Measurements from ENCODE around the gene MYD88.
"Not testable (repeated sequence)": the region's sequence is repeated elsewhere in the genome, so short reads cannot be mapped to it uniquely, and the experiment has no call there.

MYD88 gene

DNA sequence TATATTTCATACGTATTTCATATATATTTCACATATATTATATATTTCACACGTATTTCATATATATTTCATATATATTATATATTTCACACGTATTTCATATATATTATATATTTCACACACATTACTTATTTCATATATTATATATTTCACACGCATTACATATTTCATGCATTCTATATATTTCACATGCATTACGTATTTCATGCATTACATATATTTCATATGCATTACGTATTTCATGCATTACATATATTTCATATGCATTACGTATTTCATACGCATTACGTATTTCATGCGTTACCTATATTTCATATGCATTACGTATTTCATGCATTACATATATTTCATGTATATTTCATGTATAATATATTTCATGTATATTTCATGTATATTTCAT is 22.2 kb downstream of the MYD88 start:
- in situ Hi-C loops (cut with MboI; ENCODE audit: low sequenced_read_pairs), result not testable (repeated sequence)

DNA sequence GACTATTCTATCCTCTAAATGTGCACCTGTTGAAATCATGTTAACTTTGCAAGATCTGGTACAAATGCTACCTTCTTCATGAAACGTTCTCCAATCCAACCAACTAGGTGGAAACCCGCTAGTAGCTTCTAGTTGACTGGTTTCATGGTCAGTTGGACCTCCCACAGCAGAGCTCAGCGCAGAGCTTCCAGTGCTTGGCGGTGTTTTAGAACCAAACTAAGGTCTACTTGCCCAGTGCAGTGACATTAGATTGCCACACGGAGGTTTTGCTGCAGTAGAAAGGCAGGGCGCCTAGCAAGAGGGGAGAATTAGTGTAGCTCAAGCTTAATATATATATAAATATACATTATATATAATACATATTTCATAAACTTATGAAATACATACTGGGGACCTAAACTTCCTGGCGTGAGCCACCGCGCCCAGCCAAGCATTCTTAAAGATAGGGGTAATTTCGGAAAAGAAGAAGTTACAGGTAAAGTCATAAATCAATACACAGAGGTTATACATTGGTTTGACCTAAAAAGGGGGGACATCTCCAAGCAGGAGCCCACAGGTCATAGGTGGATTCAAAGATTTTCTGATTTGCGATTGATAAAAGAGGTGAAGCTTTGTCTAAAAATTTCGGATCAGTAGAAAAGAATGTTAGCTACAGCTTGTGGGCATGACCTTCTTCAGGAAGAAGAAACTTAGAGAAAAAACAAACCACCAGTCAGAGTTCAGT is 24.8 kb downstream of the MYD88 start:
- in situ Hi-C loops (cut with MboI; ENCODE audit: low sequenced_read_pairs), result no loop called here

DNA sequence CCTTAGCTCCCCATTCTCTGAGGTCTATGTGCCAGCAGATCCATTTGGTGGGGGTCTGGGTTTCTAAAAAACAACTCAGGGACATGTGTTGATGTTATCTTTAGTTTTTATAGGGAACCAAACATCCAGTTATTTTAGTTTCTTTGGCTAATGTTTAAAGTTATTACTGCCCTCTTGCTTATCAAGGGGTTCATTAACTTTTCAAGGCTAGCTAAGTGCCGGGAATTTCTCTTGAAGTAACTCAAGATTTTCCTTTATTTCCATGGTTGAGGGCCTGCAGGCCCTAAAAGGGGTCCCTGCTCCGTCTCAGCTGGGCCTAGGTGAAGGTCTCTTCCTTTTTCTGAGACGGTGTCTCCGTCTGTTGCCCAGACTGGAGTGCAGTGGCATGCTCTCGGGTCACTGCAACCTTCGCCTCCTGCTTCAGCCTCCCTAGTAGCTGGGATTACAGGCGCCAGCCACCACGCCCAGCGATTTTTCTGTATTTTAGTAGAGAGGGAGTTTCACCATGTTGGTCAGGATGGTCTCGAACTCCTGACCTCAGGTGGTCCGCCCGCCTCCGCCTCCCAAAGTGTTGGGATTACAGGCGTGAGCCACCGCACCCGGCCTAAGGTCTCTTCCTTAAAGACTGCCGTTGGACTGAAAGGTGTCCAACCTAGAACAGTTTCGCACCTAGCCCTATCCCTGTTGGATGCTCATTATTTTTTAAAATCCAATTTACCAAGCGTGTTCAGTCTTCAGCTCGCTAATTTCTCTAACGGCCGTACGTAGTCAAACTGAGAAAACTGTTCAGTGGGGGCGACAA is 25.6 kb downstream of the MYD88 start:
- in situ Hi-C loops (cut with MboI; ENCODE audit: low sequenced_read_pairs), result no loop called here

DNA sequence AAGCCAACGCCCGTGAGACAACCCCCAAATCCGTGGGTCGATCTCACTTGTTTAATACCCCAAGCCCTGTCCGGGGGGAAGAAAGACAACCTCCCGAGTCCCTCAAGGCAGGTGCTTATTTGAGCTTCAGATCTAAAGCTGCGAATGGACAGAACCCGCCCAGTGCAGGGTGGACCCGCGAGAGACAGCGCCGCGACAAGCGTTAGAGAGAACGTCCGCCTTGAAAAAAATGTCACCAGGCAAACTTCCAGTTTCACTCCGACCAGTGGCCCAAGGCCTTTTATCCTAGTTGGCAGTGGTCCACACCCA is 26.1 kb downstream of the MYD88 start:
- in situ Hi-C loops (cut with MboI; ENCODE audit: low sequenced_read_pairs), result no loop called here

DNA sequence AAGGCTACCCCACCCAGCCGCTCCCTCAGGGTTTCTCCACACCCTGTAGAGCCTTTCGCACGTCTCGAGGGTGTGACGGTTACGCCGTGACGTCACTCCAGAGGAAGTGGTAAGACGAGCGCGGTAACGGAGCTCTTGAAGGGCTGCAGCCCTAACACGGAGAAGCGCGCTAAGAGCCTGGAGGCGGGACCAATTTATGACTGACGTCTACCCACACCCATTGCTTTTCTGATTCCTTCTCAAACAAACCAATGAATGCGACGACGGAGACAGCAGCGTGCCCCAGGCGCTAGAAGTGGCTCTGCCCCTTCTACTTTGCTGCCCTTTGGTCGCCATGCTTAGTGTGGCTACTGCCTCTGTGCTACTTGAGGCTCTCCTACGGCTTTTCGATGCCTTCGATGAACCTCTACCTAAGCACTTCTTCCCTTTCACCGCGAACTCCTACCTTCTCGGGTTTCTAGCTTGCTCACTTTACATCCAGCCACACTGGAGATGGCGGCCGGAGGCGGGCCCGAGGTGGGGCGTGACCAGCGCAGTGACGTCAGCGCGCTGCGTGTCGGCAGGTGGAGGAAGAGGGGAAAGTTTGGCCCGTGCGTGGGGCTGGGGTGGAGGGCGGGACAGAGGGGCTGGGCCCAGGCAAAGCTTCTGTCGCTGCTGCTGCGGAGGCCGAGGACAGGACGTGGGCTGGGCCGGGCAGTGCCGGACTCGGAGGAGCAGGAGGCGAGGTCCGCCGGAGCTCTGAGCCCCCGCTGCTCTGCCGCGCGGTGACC is 26.7 kb downstream of the MYD88 start, which contains the start of gene OXSR1:
TSS of gene OXSR1 (plus strand) at position 586 of the 770 bp plus-strand sequence. CDS start 340 bp downstream, outside the sequence.
- in situ Hi-C loops (cut with MboI; ENCODE audit: low sequenced_read_pairs), result no loop called here

DNA sequence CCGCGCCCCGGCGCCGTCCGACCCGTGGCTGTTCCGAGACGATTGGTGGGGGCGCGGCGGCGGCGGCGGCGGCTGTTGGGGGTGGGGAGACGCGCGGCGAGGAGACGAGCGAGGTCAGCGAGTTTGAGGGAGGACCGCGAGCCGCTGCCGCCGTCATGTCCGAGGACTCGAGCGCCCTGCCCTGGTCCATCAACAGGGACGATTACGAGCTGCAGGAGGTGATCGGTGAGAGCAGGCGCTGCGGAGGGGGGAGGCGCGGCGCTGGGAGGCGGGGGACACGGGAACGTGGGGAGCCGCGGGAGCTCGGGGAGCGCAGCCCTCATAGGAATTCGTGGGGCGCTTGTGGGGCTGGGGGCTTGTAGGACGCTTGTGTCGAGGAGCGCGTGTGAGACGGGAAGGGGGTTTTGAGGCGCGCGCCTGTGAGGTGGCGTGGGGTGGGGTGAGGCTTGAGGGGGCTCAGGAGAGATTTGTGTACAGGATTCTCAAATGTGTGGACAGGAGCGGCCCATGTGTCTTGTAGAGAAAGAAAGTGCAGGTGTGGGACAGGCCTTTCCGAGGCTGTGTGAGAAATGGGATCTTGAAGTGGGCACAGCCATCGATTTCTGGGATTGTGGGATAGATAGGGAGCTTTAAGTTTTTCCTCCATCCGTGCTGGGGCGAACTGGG is 27.4 kb downstream of the MYD88 start:
- in situ Hi-C loops (cut with MboI; ENCODE audit: low sequenced_read_pairs), result no loop called here

DNA sequence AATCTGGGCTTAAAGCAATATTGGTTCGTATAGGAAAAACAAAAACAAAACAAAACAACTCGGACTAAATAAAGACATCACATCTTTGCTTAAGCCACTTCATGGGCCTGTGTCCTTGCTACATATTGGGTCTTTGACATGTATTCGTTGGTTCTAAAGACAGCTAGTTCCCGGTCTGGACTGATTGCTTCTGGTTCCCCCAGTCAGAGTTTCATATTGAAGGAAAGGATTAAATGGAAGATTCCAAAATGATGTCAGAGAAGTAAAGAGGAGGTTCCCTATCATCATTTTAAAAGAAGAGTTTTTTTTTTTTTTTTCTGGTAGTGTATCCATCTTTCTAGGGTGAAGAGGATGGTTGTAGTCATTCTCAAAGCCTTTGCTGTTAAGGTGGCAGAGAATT is 29.1 kb downstream of the MYD88 start:
- in situ Hi-C loops (cut with MboI; ENCODE audit: low sequenced_read_pairs), result no loop called here

DNA sequence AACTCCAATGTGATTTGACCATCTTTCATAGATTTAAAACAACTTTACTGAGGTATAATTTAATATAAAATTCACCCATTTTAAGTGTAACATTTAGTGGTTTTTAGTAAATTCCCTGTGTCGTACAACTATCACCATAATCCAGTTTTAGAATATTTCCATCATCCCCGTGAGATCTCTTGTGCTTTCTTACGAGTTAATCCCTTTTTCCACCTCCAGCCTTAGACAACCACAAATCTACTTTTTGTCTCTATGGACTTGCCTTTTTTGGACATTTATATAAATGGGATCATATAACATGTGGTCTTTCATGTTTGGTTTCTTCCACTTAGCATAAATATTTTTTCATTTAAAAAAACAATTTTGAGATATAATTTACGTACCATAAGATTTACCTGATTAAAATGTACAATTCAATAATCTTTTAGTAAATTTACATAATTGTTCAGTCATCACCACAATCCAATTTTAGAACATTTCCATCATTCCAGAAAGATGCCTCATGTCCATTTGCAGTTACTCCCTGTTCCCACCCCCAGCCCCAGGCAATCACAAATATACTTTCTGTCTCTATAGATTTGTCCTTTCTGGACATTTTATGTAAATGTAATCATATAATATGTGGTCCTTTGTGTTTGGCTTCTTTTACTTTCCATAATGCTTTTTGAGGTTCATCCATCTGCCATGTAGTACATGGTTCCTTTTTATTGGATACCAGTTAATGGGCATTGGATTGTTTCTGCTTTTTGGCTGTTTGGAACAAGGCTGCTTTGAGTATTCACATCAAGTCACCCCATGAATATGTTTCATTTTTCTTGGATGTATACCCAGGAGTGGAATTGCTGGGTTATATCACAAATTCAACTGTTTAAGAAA is 29.9 kb downstream of the MYD88 start:
- in situ Hi-C loops (cut with MboI; ENCODE audit: low sequenced_read_pairs), result no loop called here

DNA sequence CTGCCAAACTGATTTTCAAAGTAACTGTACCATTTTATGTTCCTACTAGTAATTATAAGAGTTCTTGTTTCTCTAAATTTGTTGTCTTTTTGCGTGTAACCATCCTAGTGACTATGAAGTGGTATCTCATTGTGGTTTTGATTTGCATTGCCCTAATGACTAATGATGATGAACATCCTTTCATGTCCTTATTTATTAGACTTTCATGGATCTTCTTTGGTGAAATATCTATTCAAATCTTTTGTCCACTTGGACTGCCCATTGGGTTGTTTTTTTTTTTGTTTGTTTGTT is 30.5 kb downstream of the MYD88 start:
- in situ Hi-C loops (cut with MboI; ENCODE audit: low sequenced_read_pairs), result no loop called here

DNA sequence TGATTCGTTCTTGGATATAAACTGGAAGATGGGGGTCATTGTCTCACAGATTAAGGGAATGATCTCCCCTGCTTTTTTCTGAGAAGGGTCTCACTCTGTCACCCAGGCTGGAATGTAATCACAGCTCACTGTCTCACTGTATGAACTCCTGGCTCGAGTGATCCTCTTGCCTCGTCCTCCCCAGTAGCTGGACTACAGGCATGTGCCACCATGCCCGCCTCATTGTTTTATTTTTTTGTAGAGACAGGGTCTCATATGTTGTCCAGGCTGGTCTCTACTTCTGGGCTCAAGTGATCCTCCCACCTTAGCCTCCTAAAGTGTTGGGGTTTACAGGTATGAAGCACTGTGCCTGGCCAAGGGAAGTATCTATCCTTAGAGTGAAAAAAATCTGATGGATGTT is 32.3 kb downstream of the MYD88 start:
- in situ Hi-C loops (cut with MboI; ENCODE audit: low sequenced_read_pairs), result no loop called here

DNA sequence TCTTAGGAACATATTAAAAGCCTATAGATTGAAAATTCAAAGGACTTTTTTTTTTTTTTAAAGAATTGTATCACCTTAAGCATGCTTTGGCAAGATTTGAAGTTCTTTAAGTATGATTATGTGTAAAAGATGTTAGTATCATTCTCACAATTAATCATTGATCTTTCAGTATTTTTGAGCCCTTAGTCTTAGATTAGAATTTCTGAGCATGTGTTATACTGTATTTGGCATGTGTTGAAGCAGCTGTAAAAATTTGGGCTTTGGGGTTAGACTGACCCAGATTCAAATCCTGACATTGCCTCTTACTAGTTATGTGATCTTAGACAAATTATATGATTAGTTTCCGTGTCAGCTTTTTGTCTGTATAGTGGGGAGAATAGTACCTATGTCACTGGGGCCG is 33.2 kb downstream of the MYD88 start:
- in situ Hi-C loops (cut with MboI; ENCODE audit: low sequenced_read_pairs), result no loop called here

DNA sequence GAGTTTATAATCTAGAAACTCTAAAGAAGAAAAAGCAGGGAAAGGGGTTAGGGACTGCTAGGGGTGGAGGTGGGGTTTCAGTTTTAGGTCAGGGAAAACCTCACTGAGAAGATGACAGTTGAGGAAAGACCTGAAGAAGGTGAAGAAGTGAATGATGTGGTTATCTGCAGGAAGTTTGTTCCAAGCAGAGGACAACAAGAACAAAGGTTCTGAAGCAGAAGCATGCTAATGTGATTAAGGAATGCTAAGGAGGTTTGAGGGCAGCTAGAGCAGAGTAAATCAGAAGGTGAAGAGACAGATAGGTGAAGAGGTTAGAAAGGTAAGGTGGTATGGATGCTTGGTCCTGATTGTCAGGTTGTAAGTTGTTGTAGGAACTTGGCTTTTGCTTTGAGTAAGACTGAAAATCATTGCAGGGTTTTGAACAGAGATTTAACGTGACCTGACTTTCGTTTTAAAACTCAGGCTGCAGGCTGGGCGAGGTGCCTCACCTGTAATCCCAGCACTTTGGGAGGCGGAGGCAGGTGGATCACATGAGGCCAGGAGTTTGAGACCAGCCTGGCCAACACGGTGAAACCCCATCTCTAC is 35.5 kb downstream of the MYD88 start:
- in situ Hi-C loops (cut with MboI; ENCODE audit: low sequenced_read_pairs), result no loop called here

DNA sequence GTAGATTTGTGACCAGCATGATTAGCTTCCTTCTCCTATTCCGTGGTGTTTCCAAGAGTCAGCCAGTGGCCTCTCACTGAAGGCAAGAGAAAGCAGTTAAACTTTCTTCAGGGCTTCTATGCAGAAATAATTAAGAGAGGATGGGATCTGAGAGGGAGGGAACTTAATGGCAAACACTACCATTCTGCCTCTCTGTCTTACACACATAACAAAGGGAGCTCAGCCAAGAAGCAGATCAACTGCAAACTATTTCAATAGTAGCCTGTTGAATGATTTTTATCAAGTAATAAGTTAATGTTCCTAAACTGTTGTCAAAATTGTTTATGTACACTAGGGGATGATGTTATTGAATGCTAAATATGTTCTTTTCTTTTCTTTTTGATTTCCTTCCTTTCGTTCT is 38.7 kb downstream of the MYD88 start:
- in situ Hi-C loops (cut with MboI; ENCODE audit: low sequenced_read_pairs), result no loop called here

DNA sequence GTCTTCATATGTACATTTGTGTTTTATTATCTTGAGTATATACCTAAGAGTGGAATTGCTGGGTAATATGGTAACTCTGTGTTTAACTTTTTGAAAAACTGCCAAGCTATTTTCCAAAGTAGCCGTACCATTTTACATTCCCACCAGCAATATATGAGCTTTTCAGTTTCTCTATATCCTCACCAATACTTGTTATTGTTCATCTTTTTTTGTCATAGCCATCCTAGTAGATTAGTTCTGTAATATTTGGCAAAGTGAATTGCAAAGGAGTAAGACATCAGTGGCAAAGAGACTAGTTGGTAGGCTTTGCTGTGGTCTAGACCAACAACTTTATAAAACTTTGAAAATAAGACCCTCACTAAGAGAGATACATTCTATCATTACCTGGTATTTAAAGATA is 48.3 kb downstream of the MYD88 start:
- in situ Hi-C loops (cut with MboI; ENCODE audit: low sequenced_read_pairs), result no loop called here

DNA sequence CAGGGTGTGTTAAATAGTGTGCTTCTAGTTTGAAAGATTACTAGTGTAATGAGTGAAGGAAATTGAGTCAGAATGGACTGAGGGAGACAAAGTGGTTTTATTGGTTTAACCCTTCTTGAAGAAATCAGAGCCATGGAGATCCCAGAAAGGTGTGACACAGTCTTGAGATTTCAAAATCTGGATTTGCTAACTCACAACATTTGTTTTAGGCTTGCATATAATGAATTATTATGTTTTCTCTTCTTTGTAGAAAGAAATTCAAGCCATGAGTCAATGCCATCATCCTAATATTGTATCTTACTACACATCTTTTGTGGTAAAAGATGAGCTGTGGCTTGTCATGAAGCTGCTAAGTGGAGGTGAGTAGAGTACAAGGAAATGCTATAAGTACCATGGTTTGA is 52.0 kb downstream of the MYD88 start:
- in situ Hi-C loops (cut with MboI; ENCODE audit: low sequenced_read_pairs), result no loop called here
